ENCODE measurements around the gene DDX41.

The DDX41 gene

DNA sequence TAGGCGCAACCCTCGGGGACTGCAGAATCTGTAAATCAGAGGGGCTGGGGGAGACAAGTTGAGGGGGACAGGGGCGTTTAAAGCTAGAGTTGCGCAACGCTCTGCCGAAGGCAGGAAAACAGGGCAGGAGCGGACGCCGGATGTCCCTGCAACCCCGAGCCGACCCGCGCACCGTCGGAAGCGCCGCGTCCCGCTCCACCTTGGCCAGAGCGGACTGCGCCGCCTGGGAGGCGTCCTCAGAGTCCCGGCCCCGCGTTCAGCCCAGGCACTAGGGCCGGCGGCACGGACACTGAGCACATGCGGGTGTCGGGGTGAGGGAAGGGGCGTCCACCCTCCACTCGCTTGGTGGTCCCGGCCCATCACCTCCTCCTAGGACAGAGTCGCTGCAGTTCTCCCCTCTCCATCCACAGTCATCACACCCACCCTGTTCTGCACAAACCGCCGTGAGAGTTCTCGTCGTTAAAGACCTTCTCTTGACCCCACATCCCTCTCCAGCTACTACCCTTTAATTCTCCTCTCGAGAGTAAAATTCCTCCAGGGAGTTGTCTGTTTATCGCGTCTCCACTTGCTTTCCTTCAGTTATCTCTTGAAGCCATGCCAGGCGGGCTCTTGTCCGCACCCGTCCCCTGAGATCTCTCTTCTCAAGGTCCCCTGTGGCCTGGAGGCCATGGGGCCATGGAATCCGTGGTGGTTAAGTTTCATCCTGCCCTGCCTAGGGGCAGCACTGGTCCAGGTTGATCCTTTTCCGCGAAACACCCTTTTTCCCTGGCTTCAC is 18.6 kb downstream of the DDX41 start:
- no peak for DNase-seq (ENCODE audit: low read depth in 1 of 2, low spot score in 1 of 2)
- no peak for TF ChIP-seq JUND (IDR thresholded peaks at IDR 0.05; ENCODE audit: low read depth)
- in situ Hi-C loops (cut with HindIII; ENCODE audit: low pct_unique_long_range_greater_than_20kb, low sequenced_read_pairs), result no loop called here

DNA sequence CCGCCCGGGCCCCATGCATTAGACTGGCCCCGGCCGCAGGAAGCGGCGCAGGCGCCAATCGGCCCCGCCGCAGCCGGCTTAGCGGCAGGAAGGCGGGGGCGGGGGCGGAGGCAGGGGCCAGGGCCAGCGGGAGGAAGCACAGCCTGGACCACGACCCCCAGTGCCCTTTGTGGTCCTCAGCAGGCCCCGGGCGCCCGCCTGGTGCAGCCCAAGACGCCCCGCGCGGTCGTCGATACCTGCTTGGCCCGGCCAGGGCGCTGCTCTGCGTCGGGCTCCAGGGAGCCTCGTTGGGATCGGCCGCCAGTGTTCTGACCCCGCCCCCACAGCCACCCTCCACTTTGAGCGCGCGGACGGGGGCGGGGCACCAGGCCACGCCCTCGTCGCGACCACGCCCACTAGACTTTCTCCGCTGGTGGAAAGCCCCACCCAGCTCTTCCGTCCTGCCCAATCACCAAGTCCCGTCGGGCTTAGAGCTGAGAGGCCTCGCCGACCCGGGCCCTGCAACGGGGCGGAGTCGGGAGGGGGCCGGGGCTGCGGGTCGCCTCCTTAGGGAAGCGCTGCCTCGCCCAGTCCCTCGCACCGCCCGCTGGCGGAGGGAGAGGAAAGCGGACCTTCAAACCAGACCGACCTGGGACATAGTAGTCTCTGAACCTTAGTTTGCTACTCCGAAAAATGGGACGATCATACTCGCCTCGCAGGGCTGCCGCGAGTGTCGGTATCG is 19.3 kb downstream of the DDX41 start, which contains the start of gene PDLIM7:
TSS of gene PDLIM7 (minus strand) at position 313 of the 721 bp plus-strand sequence. CDS start 1,092 bp downstream, outside the sequence.
- TF ChIP-seq JUND (IDR thresholded peaks at IDR 0.05; ENCODE audit: low read depth), result no peak
- DNase-seq (ENCODE audit: low read depth in 1 of 2, low spot score in 1 of 2), result peak; percentile 98 to 99
- in situ Hi-C loops (cut with HindIII; ENCODE audit: low pct_unique_long_range_greater_than_20kb, low sequenced_read_pairs), result no loop called here

- in situ Hi-C loops (cut with HindIII; ENCODE audit: low pct_unique_long_range_greater_than_20kb, low sequenced_read_pairs), result no loop called here
- no peak for TF ChIP-seq JUND (IDR thresholded peaks at IDR 0.05; ENCODE audit: low read depth)
- DNase-seq (ENCODE audit: low read depth in 1 of 2, low spot score in 1 of 2), result peak in 1 of 2 experiments; percentile 76
These were observed 20.0 kb downstream of the DDX41 start for GRCh38 chr5:177496727-177497291.

- in situ Hi-C loops (cut with HindIII; ENCODE audit: low pct_unique_long_range_greater_than_20kb, low sequenced_read_pairs), result no loop called here
- DNase-seq (ENCODE audit: low read depth in 1 of 2, low spot score in 1 of 2), result peak; percentile 79 to 88
- TF ChIP-seq JUND (IDR thresholded peaks at IDR 0.05; ENCODE audit: low read depth), result no peak
These were observed 20.6 kb downstream of the DDX41 start for GRCh38 chr5:177496070-177496726.

- DNase-seq (ENCODE audit: low read depth in 1 of 2, low spot score in 1 of 2), result no peak
- in situ Hi-C loops (cut with HindIII; ENCODE audit: low pct_unique_long_range_greater_than_20kb, low sequenced_read_pairs), result no loop called here
- no peak for TF ChIP-seq JUND (IDR thresholded peaks at IDR 0.05; ENCODE audit: low read depth)
These were observed 21.3 kb downstream of the DDX41 start for GRCh38 chr5:177495243-177496060.

DNA sequence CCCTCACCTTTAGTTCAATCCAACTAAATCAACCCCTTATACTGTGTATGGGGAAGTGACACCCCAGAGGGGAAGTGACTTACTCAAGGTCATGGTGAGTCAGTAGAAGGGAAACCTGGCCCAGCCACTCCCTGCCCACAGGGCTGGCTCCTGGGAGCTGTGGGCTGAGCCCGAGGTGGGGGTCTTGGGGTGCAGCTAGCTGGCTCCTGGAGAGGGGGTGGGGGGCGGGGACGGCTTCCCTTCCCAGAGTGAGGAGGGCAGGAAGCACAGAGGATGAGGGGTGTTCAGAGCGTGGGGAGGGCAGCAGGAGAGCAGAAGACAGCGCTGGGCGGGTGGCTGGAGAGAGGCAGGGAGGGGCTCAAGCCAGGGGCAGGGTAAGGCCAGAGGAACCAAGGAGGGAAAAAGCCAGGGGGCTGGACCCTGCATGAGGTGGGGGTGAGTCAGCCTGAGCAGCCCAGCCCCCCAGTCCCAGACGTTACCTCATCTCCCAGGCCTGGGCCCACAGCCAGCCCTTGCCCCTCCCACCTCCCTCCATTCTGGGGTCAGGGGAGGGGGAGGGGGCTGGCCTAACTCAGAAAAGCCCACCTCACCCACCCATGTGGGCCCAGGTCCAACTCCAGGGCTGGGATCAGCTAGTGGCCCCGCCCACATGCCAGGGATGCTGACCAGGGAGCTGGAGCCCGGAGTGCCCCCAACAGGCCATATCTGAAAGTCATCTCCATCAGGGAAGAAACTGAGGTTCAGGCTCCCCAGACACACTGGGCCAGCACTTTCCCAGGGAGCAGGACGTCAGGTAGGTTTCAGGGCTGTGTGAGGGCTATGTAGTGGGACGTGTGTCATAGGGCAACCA is 22.2 kb downstream of the DDX41 start:
- in situ Hi-C loops (cut with HindIII; ENCODE audit: low pct_unique_long_range_greater_than_20kb, low sequenced_read_pairs), result no loop called here
- DNase-seq (ENCODE audit: low read depth in 1 of 2, low spot score in 1 of 2), result no peak
- TF ChIP-seq JUND (IDR thresholded peaks at IDR 0.05; ENCODE audit: low read depth), result no peak

GRCh38 chr5:177493795-177494345 is 22.9 kb downstream of the DDX41 start:
- in situ Hi-C loops (cut with HindIII; ENCODE audit: low pct_unique_long_range_greater_than_20kb, low sequenced_read_pairs), result no loop called here
- no peak for DNase-seq (ENCODE audit: low read depth in 1 of 2, low spot score in 1 of 2)
- no peak for TF ChIP-seq JUND (IDR thresholded peaks at IDR 0.05; ENCODE audit: low read depth)

GRCh38 chr5:177492841-177493240 is 23.9 kb downstream of the DDX41 start:
- no peak for DNase-seq (ENCODE audit: low read depth in 1 of 2, low spot score in 1 of 2)
- no peak for TF ChIP-seq JUND (IDR thresholded peaks at IDR 0.05; ENCODE audit: low read depth)
- in situ Hi-C loops (cut with HindIII; ENCODE audit: low pct_unique_long_range_greater_than_20kb, low sequenced_read_pairs), result no loop called here

DNA sequence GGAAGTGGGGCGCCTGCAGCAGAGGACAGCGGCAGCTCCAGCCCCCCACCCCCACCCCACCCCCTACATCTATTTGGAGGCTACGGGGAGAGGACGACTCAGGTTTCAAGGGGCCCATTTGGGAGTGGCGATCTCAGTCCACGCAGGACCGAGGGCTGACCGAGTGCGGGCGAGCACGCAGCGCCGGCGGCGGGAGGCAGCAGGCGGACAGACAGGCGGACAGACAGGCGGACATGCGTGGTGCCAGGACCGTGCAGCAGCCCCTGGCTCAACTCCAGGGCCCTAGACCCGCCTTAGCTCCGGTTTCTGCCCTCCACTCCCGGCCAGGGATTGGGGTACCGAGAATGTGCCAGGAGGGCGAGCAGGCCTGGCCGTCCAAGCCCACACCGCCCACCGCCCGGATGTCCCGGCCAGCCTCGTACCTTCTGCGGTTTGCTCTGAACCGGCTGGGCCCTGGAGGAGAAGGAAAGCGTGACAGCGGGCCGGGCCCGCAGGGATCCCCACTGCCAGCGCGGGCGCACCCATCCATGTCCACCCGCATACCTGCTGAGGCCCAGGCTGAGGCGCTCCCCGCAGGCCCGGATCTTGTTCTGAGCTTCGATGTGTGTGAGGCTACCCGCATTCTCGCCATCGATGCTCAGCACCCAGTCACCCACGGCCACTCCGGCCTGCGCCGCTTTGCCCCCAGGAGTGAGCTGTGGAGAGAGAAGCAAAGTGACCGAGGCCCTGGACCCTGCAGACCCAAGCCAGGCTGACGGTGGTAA is 24.6 kb downstream of the DDX41 start:
- DNase-seq (ENCODE audit: low read depth in 1 of 2, low spot score in 1 of 2), result no peak
- in situ Hi-C loops (cut with HindIII; ENCODE audit: low pct_unique_long_range_greater_than_20kb, low sequenced_read_pairs), result no loop called here
- TF ChIP-seq JUND (IDR thresholded peaks at IDR 0.05; ENCODE audit: low read depth), result no peak

DNA sequence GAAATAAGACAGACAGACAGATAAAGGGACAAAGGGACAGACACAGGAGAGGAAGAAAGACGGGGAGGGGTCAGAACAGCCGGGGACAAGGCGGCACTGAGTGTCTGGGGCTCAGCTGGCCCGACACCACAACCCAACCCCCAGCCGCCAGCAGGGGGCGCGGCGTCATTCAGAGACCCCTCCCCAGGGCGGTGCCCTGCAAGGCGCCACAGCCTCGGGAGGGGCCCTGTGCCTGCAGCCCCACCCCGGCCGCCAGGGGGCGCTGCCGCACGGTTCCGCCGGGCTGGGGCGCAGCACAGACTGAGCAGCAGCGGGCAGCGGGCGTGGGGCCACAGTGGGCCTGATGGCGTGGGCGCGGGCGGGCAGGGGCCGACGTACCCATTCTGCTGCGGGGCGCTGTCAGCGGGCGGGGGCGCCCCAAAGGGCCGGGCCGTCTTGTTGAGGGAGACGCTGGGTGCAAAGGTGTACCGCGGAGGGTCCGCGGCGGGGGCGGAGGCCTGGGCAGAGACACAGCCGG is 25.3 kb downstream of the DDX41 start:
- TF ChIP-seq JUND (IDR thresholded peaks at IDR 0.05; ENCODE audit: low read depth), result no peak
- DNase-seq (ENCODE audit: low read depth in 1 of 2, low spot score in 1 of 2), result peak in 1 of 2 experiments; percentile 37
- in situ Hi-C loops (cut with HindIII; ENCODE audit: low pct_unique_long_range_greater_than_20kb, low sequenced_read_pairs), result no loop called here

Data from T47D (cell line).